ENCODE results near the gene NPC1.
"Not testable (repeated sequence)": the region's sequence is repeated elsewhere in the genome, so short reads cannot be mapped to it uniquely, and the experiment has no call there.

Gene NPC1
- total RNA-seq: 46.8 to 59.3 reads per million in 2 experiments

DNA sequence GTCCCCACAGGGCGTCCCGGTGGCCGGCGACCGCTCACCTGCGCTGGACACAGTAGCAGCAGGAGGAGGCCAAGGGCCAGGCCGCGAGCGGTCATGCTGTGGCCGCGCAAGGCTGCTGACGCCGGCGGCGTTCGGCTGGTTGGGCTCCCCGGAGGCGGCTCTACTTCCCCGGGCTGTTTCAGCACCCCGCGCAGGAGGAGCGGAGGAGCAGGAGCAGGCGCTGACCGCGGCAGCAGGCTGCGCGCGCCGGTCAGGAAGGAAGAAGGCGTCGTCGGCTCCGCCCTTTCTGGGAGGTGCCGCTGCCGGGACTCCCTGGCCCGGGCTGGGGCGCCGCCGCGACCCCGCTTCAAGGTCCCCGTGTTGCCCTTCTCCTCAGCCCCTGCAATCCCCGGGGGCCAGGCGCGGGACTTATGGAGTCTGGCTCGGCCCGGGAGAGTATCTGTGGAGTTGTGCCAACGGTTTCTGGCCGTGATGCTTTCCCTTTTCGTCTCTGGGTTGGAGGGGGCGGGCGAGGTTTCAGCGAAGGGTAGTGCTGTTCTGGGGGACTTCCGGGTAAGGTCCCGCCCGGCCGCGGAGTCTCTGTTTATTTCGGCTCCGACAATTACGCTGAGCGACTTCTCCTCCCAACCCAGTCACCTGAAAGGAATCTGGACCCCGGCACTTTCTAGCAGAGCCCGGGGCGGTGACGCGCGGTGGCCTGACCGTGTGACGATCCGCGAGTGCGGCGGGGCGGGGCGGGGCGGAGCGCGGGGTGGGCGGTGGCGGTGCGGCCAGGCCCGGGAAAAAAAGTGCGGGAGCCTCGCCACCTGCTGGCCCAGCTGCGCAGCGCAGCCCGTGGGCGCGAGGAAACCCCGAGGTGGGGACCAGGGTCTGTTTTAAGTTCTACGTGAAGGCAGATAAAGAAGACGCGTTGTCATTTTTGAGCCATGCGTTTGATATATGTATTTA is at the start of gene NPC1:
TSS of gene NPC1 (minus strand) at position 258 of the 948 bp plus-strand sequence. CDS start at position 95, 163 bp downstream.
- DNase-seq (ENCODE audit: low read depth): peak; percentile 89

- DNase-seq (ENCODE audit: low read depth): no peak
Measured at GRCh38 chr18:23636071-23636399, 49.7 kb upstream of the NPC1 start.

DNA sequence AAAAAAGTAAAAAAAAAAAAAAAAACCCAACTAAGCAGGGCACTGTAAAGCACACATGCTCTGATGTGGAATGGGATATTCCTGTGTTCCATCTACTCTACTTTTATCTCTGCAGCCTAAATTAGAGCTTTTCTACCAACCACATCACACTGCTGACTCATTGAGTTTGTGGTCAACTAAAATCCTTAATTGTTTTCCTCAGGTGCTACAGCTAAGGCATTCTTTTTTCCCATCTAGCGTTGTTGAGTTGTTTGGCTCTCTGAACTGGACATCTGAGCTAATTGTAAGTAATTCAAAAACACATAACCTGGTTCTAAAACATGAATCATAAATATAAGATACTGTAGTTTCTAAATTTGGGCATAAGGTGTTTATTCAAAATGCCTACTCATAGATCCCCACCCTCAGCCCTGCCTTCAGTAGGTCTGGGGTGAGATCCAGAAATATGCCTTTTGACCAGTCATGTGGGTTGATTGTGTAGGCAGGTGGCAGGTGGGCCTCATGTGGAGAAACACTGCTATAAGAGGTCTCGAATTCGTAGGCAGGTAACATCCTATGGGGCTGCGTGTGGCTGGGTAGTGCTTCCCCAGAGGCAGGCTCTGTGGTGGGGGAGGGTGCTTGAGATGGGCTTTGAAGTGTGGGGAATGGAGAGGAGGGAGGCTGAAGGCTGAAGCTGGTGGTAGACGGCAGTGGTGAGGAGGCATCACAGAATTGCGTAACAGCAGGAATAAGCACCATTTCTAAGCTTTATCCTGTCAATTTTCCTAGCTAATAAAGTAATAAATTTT is 49.2 kb upstream of the NPC1 start:
- DNase-seq (ENCODE audit: low read depth): no peak

DNA sequence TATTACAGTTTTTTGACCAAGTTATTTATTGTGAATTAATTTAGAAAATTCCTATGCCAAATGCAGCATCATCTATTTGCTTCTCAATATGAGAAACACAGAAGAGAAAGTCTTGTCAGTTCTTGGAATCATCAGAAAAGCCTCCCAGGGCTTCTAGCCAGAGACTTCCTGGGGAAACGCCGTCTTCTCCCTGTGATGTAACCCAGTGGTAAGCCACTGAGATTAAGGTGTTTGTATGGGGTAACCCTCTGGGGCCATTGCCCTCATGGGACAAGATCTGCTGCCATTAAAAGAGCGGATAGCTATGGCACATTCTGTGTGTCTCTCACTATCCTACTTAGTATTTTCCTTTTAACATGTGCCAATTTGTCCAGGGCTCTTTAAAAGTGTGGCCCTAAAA is 48.4 kb upstream of the NPC1 start:
- no peak for DNase-seq (ENCODE audit: low read depth)

GRCh38 chr18:23632615-23633014 is 46.3 kb upstream of the NPC1 start:
- DNase-seq (ENCODE audit: low read depth): no peak

GRCh38 chr18:23631746-23632145 is 45.4 kb upstream of the NPC1 start:
- DNase-seq (ENCODE audit: low read depth): no peak

- no peak for DNase-seq (ENCODE audit: low read depth)
Measured at GRCh38 chr18:23631312-23631711, 45.0 kb upstream of the NPC1 start.

DNA sequence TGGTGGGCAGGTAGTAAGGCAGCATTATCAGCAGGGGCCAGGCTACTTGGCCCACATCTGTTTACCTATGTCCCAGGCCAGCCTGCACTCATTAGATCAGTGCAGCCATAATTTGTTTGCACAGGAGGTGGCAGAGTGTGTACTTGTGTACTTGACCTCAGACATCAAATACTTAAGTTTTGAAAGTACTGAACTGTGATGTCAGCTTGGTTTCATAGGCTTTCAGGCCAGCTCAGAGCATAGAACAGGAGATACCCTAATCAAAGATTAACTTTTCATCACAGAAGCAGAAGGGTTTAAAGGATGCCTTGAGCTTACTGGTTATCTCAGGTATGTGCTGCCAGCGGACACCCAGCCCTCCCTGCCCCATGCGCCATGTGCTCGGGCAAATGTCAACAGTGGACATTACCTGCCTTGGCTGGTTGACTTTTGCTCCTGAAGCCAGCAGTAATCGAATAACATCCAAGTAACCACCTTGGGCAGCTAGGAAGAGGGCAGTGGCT is 43.2 kb upstream of the NPC1 start:
- DNase-seq (ENCODE audit: low read depth): no peak

- DNase-seq (ENCODE audit: low read depth): no peak
Measured at GRCh38 chr18:23627970-23628369, 41.7 kb upstream of the NPC1 start.

DNA sequence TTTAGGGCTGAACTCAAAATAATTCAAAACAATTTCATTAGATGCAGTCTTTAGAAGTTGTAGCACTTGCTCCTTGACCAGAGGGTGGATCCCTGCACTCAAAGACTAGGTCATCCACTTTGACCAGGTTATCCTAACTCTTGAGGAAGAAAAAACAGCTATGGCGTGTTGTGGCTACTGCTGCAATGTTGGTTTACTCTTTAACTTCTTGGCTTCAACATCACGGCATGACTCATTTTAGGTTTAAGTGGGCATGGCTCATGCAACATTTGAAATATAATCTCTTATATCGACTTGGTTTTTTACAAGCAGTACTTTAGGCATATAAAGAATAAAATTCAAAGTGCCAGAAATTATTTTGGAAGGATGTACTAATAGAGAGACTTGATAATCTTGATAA is 41.0 kb upstream of the NPC1 start:
- DNase-seq (ENCODE audit: low read depth): no peak

DNA sequence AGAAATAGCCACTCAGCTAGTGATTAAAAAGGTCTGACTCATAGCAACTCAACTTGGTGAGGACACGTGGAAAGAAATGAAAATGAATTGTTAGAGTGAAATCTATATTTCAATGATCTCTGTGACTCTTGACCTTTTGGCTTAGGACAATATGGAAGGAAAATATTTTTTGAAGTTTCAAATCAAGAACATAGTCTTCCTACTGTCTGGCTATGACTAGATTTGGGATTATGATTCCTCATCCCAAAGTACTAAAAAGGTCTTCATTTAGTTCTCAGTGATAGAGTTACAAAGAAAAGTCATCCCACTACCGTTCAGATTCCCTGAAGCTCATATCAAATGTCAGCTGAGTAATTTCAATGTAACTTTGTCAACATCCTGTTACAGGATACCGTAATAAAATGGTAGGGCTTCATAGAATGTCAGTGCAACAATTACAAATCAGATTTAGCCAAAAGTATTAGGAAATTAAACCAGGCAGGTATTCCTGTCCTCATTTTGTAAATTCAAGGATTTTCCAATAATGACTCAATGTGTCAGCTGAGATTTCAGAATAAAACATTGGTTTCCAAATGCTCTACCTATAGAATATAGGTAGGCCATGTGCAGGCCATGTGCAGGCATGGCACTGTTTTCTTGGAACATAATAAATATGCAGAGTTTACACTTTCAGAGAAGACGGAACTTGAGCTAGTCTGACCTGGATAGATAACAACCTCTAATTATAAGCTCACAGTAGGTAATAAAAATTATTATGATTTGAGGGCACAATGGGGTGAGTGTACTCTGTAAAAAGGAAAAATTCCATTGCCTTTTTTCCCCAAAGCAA is 40.4 kb upstream of the NPC1 start:
- DNase-seq (ENCODE audit: low read depth): no peak

GRCh38 chr18:23623040-23623439 is 36.7 kb upstream of the NPC1 start:
- DNase-seq (ENCODE audit: low read depth): no peak

DNA sequence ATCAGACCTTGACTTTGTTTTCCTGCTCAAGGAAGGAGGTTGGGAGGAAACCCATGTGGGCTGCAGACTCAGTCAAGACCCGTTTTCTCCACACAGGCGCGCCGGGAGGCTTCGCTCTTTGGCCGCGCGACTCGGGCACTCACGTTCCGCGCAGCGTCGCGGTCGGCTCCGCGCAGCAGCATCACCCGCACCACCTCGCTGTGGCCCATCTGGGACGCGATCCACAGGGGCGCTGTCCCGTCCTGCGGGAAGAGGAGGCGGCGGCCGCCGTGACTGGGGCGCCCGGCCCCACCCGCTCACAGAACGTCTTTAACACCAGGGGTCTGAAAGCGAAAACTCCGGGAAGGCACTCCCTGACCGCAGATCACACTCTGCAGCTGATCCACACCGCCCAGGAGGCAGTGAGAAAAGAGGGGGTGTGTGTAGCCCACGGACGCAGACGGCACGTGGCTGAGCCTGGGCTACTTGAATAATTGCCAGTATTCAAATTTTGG is 33.1 kb upstream of the NPC1 start:
- DNase-seq (ENCODE audit: low read depth): no peak

- no peak for DNase-seq (ENCODE audit: low read depth)
Measured at GRCh38 chr18:23618862-23619387, 32.6 kb upstream of the NPC1 start.

DNA sequence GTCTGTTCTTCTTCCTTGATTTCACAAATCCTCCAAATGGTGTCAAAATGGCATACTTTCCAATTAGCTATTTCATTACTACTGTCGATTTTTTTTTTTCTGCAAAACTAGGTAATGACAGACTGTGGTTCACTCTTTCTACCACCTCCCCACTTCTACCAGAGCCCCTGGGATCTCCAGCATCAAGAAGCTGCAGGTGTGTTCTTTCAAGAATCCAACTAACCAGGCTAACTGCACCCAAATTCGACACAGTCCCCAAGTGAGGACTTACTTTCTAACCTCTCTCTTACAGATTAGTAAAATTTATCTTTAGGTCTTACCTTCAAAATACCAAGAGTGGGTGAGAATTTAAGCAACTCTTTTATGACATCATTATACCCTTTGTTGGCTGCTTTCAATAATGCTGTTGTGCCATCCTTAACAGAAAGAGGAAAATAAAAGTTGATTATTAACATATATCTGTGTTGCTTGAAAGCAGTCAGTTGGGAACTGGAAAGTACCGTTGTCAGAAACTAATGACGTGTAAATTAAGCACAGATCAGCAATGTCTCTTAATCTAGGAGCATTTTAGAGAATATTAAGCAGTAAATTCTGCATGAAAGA is 31.2 kb upstream of the NPC1 start:
- DNase-seq (ENCODE audit: low read depth): no peak

- DNase-seq (ENCODE audit: low read depth): no peak
Measured at GRCh38 chr18:23616258-23616657, 30.0 kb upstream of the NPC1 start.

GRCh38 chr18:23614891-23615290 is 28.6 kb upstream of the NPC1 start:
- no peak for DNase-seq (ENCODE audit: low read depth)

DNA sequence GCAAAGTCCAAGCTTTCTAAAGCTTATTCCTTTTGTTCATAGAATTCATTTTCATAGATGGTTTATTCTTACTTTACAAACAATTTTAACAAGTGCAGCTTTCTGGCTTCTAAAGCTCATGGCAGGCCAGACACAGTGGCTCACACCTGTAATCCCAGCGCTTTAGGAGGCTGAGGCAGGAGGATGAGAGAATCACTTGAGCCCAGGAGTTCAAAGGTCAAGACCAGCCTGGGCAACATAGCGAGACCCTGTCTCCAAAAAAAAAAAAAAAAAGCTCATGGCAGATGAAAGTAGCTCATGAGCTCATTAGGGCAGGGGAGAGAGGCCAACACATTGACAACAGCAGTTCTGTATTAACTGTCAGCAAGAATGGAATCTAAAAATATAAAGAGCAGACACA is 28.1 kb upstream of the NPC1 start:
- DNase-seq (ENCODE audit: low read depth): no peak

DNA sequence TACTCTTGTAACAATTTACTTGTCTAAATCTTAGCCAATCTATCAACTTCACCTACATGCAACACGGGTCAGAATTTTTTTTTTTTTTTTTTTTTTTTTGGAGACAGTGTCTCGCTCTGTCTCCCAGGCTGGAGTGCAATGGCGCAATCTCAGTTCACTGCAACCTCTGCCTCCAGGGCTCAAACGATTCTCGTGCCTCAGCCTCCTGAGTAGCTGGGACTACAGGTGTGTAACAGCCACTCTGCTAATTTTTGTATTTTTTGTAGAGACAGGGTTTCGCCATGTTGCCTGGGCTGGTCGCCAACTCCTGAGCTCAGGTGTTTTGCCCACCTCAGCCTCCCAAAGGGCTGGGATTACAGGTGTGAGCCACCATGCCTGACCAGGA is 26.8 kb upstream of the NPC1 start:
- not testable (repeated sequence) for DNase-seq (ENCODE audit: low read depth)

GRCh38 chr18:23612434-23613090 is 26.3 kb upstream of the NPC1 start:
- DNase-seq (ENCODE audit: low read depth): no peak
